Activated naive CD4-positive, alpha-beta T cell treated with anti-CD3 and anti-CD28 coated beads, Interleukin-2, amount 10 ng/mL, durations not matched to agents 7 days and 5 days (primary cell): Measurements from ENCODE around the gene ZNF738.

Source experiments
- CTCF ChIA-PET: fragments of 350-600 bp; sonication (Branson Sonifier 250); formaldehyde crosslinking; loops from one replicate; lab custom pipeline; 2021; ENCODE audit warnings: antibody characterized with exemption; lab: Charles Lee
- DNase-seq: peaks from one replicate; pipeline ENCODE4 v3.0.0-alpha.2; 2020
- H3K27ac Mint-ChIP-seq: one replicate; pipeline ENCODE4 v1.8.0; 2021; ENCODE audit warnings: mild to moderate bottlenecking, moderate library complexity, mixed read lengths
- H3K27me3 Mint-ChIP-seq: one replicate; pipeline ENCODE4 v1.8.0; 2021; ENCODE audit warnings: mild to moderate bottlenecking, mixed read lengths
- H3K36me3 Mint-ChIP-seq: one replicate; pipeline ENCODE4 v1.8.0; 2021; ENCODE audit warnings: mixed read lengths
- H3K4me1 Mint-ChIP-seq: one replicate; pipeline ENCODE4 v1.8.0; 2021; ENCODE audit warnings: mixed read lengths
- H3K4me3 Mint-ChIP-seq: one replicate; pipeline ENCODE4 v1.8.0; 2021; ENCODE audit warnings: mild to moderate bottlenecking, moderate library complexity, mixed read lengths
- H3K9me3 Mint-ChIP-seq: one replicate; pipeline ENCODE4 v1.8.0; 2021; ENCODE audit warnings: mixed read lengths

ZNF738 gene

GRCh38 chr19:21362291-21362690, 3.5 kb downstream of the ZNF738 start:
- Mint-ChIP-seq H3K27ac (no peak overlapping the region), H3K36me3 (peaks cover 71% of the 10 kb centered on the region), H3K27me3 (no peaks in the 10 kb centered on the region)

GRCh38 chr19:21383980-21384582, 25.3 kb downstream of the ZNF738 start:
- CTCF ChIA-PET = no interaction called here
- H3K9me3 Mint-ChIP-seq = peaks cover 74% of the 10 kb centered on the region

More at GRCh38 chr19:21362291-21362690, 3.5 kb downstream of the ZNF738 start:
- DNase-seq = no peak
- Mint-ChIP-seq H3K4me1 (peaks cover 24% of the 10 kb centered on the region), H3K4me3 (no peak overlapping the region), H3K9me3 (peaks cover 26% of the 10 kb centered on the region)
- CTCF ChIA-PET = no interaction called here

GRCh38 chr19:21396121-21396520, 37.3 kb downstream of the ZNF738 start:
- Mint-ChIP-seq H3K4me3 (peak overlapping the region; percentile 15), H3K27me3 (no peaks in the 10 kb centered on the region), H3K9me3 (peaks cover 26% of the 10 kb centered on the region), H3K36me3 (peaks cover 39% of the 10 kb centered on the region), H3K27ac (peak overlapping the region; percentile 37), H3K4me1 (peaks cover 21% of the 10 kb centered on the region)
- CTCF ChIA-PET = no interaction called here
- no peak for DNase-seq

More at GRCh38 chr19:21383980-21384582, 25.3 kb downstream of the ZNF738 start:
- no peaks in the 10 kb centered on the region for H3K4me1 Mint-ChIP-seq
- H3K27me3 Mint-ChIP-seq = no peaks in the 10 kb centered on the region
- no peak overlapping the region for H3K27ac Mint-ChIP-seq
- H3K4me3 Mint-ChIP-seq = no peak overlapping the region
- H3K36me3 Mint-ChIP-seq = peaks cover 49% of the 10 kb centered on the region
- no peak for DNase-seq

GRCh38 chr19:21396893-21397572, 38.2 kb downstream of the ZNF738 start, which contains the start of gene ZNF493:
ZNF493 (plus strand) TSS chr19:21397133; CDS start chr19:21397238, 105 bp downstream.
- peak within 1 kb of the TSS; percentile 89 for H3K4me3 Mint-ChIP-seq
- peak; percentile 96 for DNase-seq
- CTCF ChIA-PET = no interaction called here
- no peaks in the 10 kb centered on the region for H3K27me3 Mint-ChIP-seq
- H3K36me3 Mint-ChIP-seq = peaks cover 42% of the 10 kb centered on the region
- peaks cover 21% of the 10 kb centered on the region for H3K4me1 Mint-ChIP-seq
- peak within 1 kb of the TSS; percentile 91 for H3K27ac Mint-ChIP-seq
- peaks cover 22% of the 10 kb centered on the region for H3K9me3 Mint-ChIP-seq

- Mint-ChIP-seq H3K4me1 (peaks cover 21% of the 10 kb centered on the region), H3K27me3 (no peaks in the 10 kb centered on the region), H3K36me3 (peaks cover 56% of the 10 kb centered on the region), H3K9me3 (peaks cover 22% of the 10 kb centered on the region), H3K27ac (no peak overlapping the region), H3K4me3 (peak overlapping the region; percentile 21)
- CTCF ChIA-PET = interaction anchor here (0.6 kb wide), 1 partner anchor 91 kb away, joined by 3 read pairs; no protein-coding TSS in a partner anchor
- no peak for DNase-seq
Measured at GRCh38 chr19:21398851-21399250, 40.1 kb downstream of the ZNF738 start.

- H3K9me3 Mint-ChIP-seq = peaks cover 30% of the 10 kb centered on the region
- no peak overlapping the region for H3K4me3 Mint-ChIP-seq
- no peaks in the 10 kb centered on the region for H3K27me3 Mint-ChIP-seq
- DNase-seq = no peak
- CTCF ChIA-PET = no interaction called here
- H3K4me1 Mint-ChIP-seq = peaks cover 15% of the 10 kb centered on the region
- H3K36me3 Mint-ChIP-seq = peaks cover 72% of the 10 kb centered on the region
- no peak overlapping the region for H3K27ac Mint-ChIP-seq
Measured at GRCh38 chr19:21402303-21402985, 43.6 kb downstream of the ZNF738 start.

- H3K4me1 Mint-ChIP-seq = no peaks in the 10 kb centered on the region
- no peak overlapping the region for H3K4me3 Mint-ChIP-seq
- DNase-seq = no peak
- H3K27ac Mint-ChIP-seq = no peak overlapping the region
- peaks cover 32% of the 10 kb centered on the region for H3K9me3 Mint-ChIP-seq
- peaks cover 73% of the 10 kb centered on the region for H3K36me3 Mint-ChIP-seq
- H3K27me3 Mint-ChIP-seq = no peaks in the 10 kb centered on the region
- CTCF ChIA-PET = no interaction called here
Measured at GRCh38 chr19:21410166-21410565, 51.4 kb downstream of the ZNF738 start.

- Mint-ChIP-seq H3K27ac (no peak overlapping the region), H3K27me3 (no peaks in the 10 kb centered on the region), H3K4me1 (no peaks in the 10 kb centered on the region), H3K9me3 (peaks cover 70% of the 10 kb centered on the region), H3K36me3 (peaks cover 48% of the 10 kb centered on the region), H3K4me3 (no peak overlapping the region)
- DNase-seq = no peak
- CTCF ChIA-PET = no interaction called here
Measured at GRCh38 chr19:21422244-21422643, 63.4 kb downstream of the ZNF738 start.

- Mint-ChIP-seq H3K27ac (no peak overlapping the region), H3K4me1 (no peaks in the 10 kb centered on the region), H3K36me3 (peaks cover 37% of the 10 kb centered on the region), H3K27me3 (no peaks in the 10 kb centered on the region), H3K4me3 (no peak overlapping the region), H3K9me3 (peaks cover 60% of the 10 kb centered on the region)
- CTCF ChIA-PET = no interaction called here
- DNase-seq = no peak
Measured at GRCh38 chr19:21423057-21424041, 64.5 kb downstream of the ZNF738 start.
